ENCODE measurements around the gene ZNF8. TPM values are rescaled to one million over a fixed set of nuclear protein-coding genes. Genes with fewer than 3 reads are reported as not detected.
"Not testable (repeated sequence)": the region's sequence is repeated elsewhere in the genome, so short reads cannot be mapped to it uniquely, and the experiment has no call there.

ZNF8 gene
- 4.8 TPM for polyA plus RNA-seq (2013, experiment 1 of 2)
- polyA plus RNA-seq (2013, experiment 2 of 2): 3.9 TPM

GRCh38 chr19:58278541-58279041 lies at the start of gene ZNF8:
TSS of gene ZNF8 (plus strand) at chr19:58278955. CDS start at chr19:58279082, 127 bp downstream.
- peak within 1 kb of the TSS; percentile 92 for H3K27ac ChIP-seq (ENCODE audit: low read depth, low read length, severe bottlenecking)
- WGBS, 2 experiments (ENCODE audit: insufficient coverage in 2 of 2): 0 to 1% methylated on average over 27 to 33 of the region's 42 CpGs
- H3K36me3 ChIP-seq (ENCODE audit: control insufficient read depth, insufficient read depth, low read length): peaks cover 73% of the 10 kb centered on the region
- H3K4me1 ChIP-seq (ENCODE audit: control insufficient read depth, insufficient read depth, low read length, poor library complexity, severe bottlenecking): no peaks in the 10 kb centered on the region
- peak within 1 kb of the TSS; percentile 80 for H3K4me3 ChIP-seq (ENCODE audit: extremely low read depth, insufficient read depth, low read length, poor library complexity, severe bottlenecking)
- peaks cover 24% of the 10 kb centered on the region for H3K9me3 ChIP-seq (ENCODE audit: control insufficient read depth, low read length)

GRCh38 chr19:58229255-58229639 lies 49.5 kb upstream of the ZNF8 start:
- Histone ChIP-seq H3K9me3 (ENCODE audit: control insufficient read depth, low read length) (peaks cover 48% of the 10 kb centered on the region), H3K36me3 (ENCODE audit: control insufficient read depth, insufficient read depth, low read length) (peaks cover 48% of the 10 kb centered on the region), H3K4me1 (ENCODE audit: control insufficient read depth, insufficient read depth, low read length, poor library complexity, severe bottlenecking) (no peaks in the 10 kb centered on the region), H3K4me3 (ENCODE audit: extremely low read depth, insufficient read depth, low read length, poor library complexity, severe bottlenecking) (peak overlapping the region; percentile 66), H3K27ac (ENCODE audit: low read depth, low read length, severe bottlenecking) (peak overlapping the region; percentile 77)
- 7 to 14% methylated on average over 7 to 9 of the region's 13 CpGs for WGBS, 2 experiments (ENCODE audit: insufficient coverage in 2 of 2)

DNA sequence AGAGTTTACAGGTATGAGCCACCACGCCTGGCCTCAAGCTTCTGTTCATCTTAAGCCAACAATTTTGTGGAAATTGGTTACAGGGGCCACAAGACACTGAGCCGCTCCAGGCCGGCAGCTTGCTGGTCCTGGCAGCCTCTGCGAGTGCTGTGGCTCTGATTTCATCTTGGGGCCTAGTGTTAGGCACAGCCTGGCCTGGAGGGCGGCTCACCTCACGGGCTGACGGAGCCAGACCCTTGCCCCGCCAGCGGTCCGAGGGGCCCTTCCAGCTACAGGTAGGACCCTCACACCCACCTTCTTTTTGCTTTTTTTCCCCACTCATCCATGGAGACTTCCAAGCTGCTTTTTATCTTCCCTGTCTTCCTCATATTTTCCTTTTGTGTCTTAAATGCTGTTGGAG lies 41.4 kb upstream of the ZNF8 start:
- peaks cover 12% of the 10 kb centered on the region for H3K9me3 ChIP-seq (ENCODE audit: control insufficient read depth, low read length)
- no peak overlapping the region for H3K27ac ChIP-seq (ENCODE audit: low read depth, low read length, severe bottlenecking)
- H3K4me1 ChIP-seq (ENCODE audit: control insufficient read depth, insufficient read depth, low read length, poor library complexity, severe bottlenecking): no peaks in the 10 kb centered on the region
- no peak overlapping the region for H3K4me3 ChIP-seq (ENCODE audit: extremely low read depth, insufficient read depth, low read length, poor library complexity, severe bottlenecking)
- WGBS, 2 experiments (ENCODE audit: insufficient coverage in 2 of 2): 89 to 90% methylated on average over 6 to 10 of the region's 10 CpGs
- peaks cover 93% of the 10 kb centered on the region for H3K36me3 ChIP-seq (ENCODE audit: control insufficient read depth, insufficient read depth, low read length)

GRCh38 chr19:58243351-58243750 lies 35.4 kb upstream of the ZNF8 start:
- 95 to 100% methylated on average over 2 to 5 of the region's 6 CpGs for WGBS, 2 experiments (ENCODE audit: insufficient coverage in 2 of 2)
- H3K36me3 ChIP-seq (ENCODE audit: control insufficient read depth, insufficient read depth, low read length): peaks cover 99% of the 10 kb centered on the region
- no peak overlapping the region for H3K27ac ChIP-seq (ENCODE audit: low read depth, low read length, severe bottlenecking)
- H3K4me1 ChIP-seq (ENCODE audit: control insufficient read depth, insufficient read depth, low read length, poor library complexity, severe bottlenecking): no peaks in the 10 kb centered on the region
- H3K4me3 ChIP-seq (ENCODE audit: extremely low read depth, insufficient read depth, low read length, poor library complexity, severe bottlenecking): no peak overlapping the region
- peaks cover 56% of the 10 kb centered on the region for H3K9me3 ChIP-seq (ENCODE audit: control insufficient read depth, low read length)

DNA sequence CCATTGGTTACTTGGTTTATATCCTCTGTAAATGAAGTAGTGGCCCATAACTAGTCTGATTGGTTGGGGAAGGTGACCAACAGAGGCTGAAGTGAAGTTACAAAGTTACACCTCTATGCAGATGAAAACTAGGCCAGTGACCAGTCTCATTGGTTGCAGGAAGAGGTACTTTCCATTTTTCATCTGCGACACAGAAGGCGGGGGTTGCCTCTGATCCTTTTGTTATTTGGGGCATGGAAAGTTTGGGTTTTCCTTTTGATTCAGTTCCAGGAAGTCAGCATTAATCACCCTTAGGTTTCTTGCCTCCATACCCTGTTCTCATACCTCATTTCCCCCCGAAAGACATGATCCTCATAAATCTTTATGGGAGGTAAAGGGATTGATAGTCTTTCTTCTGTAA lies 29.9 kb upstream of the ZNF8 start:
- Histone ChIP-seq H3K4me1 (ENCODE audit: control insufficient read depth, insufficient read depth, low read length, poor library complexity, severe bottlenecking) (no peaks in the 10 kb centered on the region), H3K27ac (ENCODE audit: low read depth, low read length, severe bottlenecking) (no peak overlapping the region), H3K4me3 (ENCODE audit: extremely low read depth, insufficient read depth, low read length, poor library complexity, severe bottlenecking) (no peak overlapping the region), H3K36me3 (ENCODE audit: control insufficient read depth, insufficient read depth, low read length) (peaks cover 99% of the 10 kb centered on the region), H3K9me3 (ENCODE audit: control insufficient read depth, low read length) (peaks cover 88% of the 10 kb centered on the region)
- WGBS, 2 experiments (ENCODE audit: insufficient coverage in 2 of 2): no CpG with 5 or more reads among the region's 3 CpGs

GRCh38 chr19:58252102-58252685 lies 26.6 kb upstream of the ZNF8 start:
- Histone ChIP-seq H3K4me3 (ENCODE audit: extremely low read depth, insufficient read depth, low read length, poor library complexity, severe bottlenecking) (no peak overlapping the region), H3K27ac (ENCODE audit: low read depth, low read length, severe bottlenecking) (no peak overlapping the region), H3K4me1 (ENCODE audit: control insufficient read depth, insufficient read depth, low read length, poor library complexity, severe bottlenecking) (no peaks in the 10 kb centered on the region), H3K36me3 (ENCODE audit: control insufficient read depth, insufficient read depth, low read length) (peaks cover 98% of the 10 kb centered on the region), H3K9me3 (ENCODE audit: control insufficient read depth, low read length) (peaks cover 87% of the 10 kb centered on the region)
- WGBS, 2 experiments (ENCODE audit: insufficient coverage in 2 of 2): 95 to 100% methylated on average over 2 of the region's 2 CpGs

GRCh38 chr19:58258259-58258658 lies 20.5 kb upstream of the ZNF8 start:
- not testable (repeated sequence) for H3K27ac ChIP-seq (ENCODE audit: low read depth, low read length, severe bottlenecking); H3K4me3 ChIP-seq (ENCODE audit: extremely low read depth, insufficient read depth, low read length, poor library complexity, severe bottlenecking); H3K4me1 ChIP-seq (ENCODE audit: control insufficient read depth, insufficient read depth, low read length, poor library complexity, severe bottlenecking)
- no CpG with 5 or more reads among the region's 4 CpGs for WGBS, 2 experiments (ENCODE audit: insufficient coverage in 2 of 2)
- peaks cover 99% of the 10 kb centered on the region for H3K36me3 ChIP-seq (ENCODE audit: control insufficient read depth, insufficient read depth, low read length)
- peaks cover 93% of the 10 kb centered on the region for H3K9me3 ChIP-seq (ENCODE audit: control insufficient read depth, low read length)

DNA sequence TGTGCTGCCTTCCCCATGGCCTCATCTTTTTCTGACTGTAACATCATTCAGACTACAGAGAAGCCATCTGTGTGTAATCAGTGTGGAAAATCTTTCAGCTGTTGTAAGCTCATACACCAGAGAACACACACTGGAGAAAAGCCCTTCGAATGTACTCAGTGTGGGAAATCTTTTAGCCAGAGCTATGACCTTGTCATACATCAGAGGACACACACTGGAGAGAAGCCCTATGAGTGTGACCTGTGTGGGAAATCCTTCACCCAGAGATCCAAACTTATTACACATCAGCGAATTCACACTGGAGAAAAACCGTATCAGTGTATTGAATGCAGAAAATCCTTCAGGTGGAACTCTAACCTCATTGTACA lies 17.2 kb upstream of the ZNF8 start:
- H3K36me3 ChIP-seq (ENCODE audit: control insufficient read depth, insufficient read depth, low read length): peaks cover 94% of the 10 kb centered on the region
- no peak overlapping the region for H3K27ac ChIP-seq (ENCODE audit: low read depth, low read length, severe bottlenecking)
- 82 to 100% methylated on average over 1 to 2 of the region's 3 CpGs for WGBS, 2 experiments (ENCODE audit: insufficient coverage in 2 of 2)
- no peak overlapping the region for H3K4me3 ChIP-seq (ENCODE audit: extremely low read depth, insufficient read depth, low read length, poor library complexity, severe bottlenecking)
- H3K4me1 ChIP-seq (ENCODE audit: control insufficient read depth, insufficient read depth, low read length, poor library complexity, severe bottlenecking): no peaks in the 10 kb centered on the region
- peaks cover 92% of the 10 kb centered on the region for H3K9me3 ChIP-seq (ENCODE audit: control insufficient read depth, low read length)

DNA sequence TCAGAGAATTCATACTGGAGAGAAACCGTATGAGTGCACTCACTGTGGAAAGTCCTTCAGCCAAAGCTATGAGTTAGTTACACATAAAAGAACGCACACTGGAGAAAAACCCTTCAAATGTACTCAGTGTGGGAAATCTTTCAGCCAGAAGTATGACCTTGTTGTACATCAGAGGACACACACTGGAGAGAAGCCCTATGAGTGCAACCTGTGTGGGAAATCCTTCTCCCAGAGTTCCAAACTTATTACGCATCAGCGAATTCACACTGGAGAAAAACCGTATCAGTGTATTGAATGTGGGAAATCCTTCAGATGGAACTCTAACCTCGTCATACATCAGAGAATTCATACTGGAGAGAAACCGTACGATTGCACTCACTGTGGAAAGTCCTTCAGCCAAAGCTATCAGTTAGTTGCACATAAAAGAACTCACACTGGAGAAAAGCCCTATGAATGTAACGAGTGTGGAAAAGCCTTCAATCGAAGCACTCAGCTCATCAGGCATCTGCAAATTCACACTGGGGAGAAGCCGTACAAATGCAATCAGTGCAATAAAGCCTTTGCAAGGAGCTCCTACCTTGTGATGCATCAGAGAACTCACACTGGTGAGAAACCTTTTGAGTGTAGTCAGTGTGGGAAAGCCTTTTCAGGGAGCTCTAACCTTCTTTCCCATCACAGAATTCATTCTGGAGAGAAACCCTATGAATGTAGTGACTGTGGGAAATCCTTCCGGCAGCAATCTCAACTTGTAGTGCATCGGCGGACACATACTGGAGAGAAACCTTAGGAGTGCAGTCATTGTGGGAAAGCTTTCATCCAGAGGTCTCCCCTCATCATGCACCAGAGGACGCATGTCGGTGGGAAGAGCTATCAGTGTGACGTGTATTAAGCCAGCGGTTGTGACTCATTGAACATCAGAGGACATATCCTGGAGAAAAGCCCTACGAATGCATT lies 16.5 kb upstream of the ZNF8 start:
- WGBS, 2 experiments (ENCODE audit: insufficient coverage in 2 of 2): 91 to 93% methylated on average over 14 to 16 of the region's 19 CpGs
- Histone ChIP-seq H3K4me1 (ENCODE audit: control insufficient read depth, insufficient read depth, low read length, poor library complexity, severe bottlenecking) (no peaks in the 10 kb centered on the region), H3K4me3 (ENCODE audit: extremely low read depth, insufficient read depth, low read length, poor library complexity, severe bottlenecking) (no peak overlapping the region), H3K27ac (ENCODE audit: low read depth, low read length, severe bottlenecking) (no peak overlapping the region), H3K36me3 (ENCODE audit: control insufficient read depth, insufficient read depth, low read length) (peaks cover 94% of the 10 kb centered on the region), H3K9me3 (ENCODE audit: control insufficient read depth, low read length) (peaks cover 93% of the 10 kb centered on the region)

DNA sequence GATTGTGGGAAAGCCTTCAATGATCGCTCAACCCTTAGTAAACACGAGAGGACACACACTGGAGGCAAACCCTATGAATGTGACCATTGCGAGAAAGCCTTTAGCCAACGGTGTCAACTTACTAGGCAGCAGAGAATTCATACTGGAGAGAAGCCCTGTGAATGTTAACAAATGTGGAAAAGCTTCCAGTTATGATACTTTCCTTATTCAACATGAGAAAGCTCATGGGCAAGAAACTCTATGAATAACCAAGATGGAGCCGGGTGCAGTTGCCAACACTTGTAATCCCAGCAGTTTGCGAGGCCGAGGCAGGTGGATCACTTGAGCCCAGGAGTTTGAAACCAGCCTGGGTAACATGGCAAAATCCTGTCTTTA lies 15.8 kb upstream of the ZNF8 start:
- peaks cover 90% of the 10 kb centered on the region for H3K9me3 ChIP-seq (ENCODE audit: control insufficient read depth, low read length)
- no peak overlapping the region for H3K4me3 ChIP-seq (ENCODE audit: extremely low read depth, insufficient read depth, low read length, poor library complexity, severe bottlenecking)
- no peaks in the 10 kb centered on the region for H3K4me1 ChIP-seq (ENCODE audit: control insufficient read depth, insufficient read depth, low read length, poor library complexity, severe bottlenecking)
- H3K36me3 ChIP-seq (ENCODE audit: control insufficient read depth, insufficient read depth, low read length): peaks cover 87% of the 10 kb centered on the region
- WGBS, 2 experiments (ENCODE audit: insufficient coverage in 2 of 2): 94 to 99% methylated on average over 7 of the region's 7 CpGs
- no peak overlapping the region for H3K27ac ChIP-seq (ENCODE audit: low read depth, low read length, severe bottlenecking)

All from mesodermal cell (in vitro differentiated cells).